HG03520 (cell line): ENCODE measurements around the gene TIE1.

Experiments
- ATAC-seq: cut with Tn5 transposase; IDR thresholded peaks from one replicate; pipeline ENCODE4 v1.9.1; 2021; ENCODE audit warnings: mild to moderate bottlenecking, moderate library complexity; ENCODE audit not compliant: unreplicated experiment

TIE1 gene

GRCh38 chr1:43292679-43293078 is 8.1 kb upstream of the TIE1 start:
- no peak for ATAC-seq

DNA sequence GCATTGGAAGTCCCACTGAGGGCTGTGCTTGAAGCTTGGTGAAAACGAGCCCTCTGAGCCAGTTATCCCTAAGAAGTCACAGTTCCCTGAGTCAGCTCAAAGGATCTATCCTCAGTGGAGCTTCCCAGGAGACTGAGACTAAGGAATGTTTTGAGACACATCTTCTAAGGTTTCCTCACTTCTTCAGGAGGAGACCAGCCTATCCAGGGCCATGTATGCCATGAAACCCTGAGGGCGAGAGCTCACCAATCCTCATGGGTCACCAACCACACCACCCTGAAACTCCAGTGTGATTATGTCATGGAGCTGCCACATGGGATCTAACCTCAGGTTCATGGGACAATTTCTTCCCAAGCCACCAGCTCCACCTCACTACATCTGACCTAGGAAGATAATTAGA is 7.6 kb upstream of the TIE1 start:
- ATAC-seq: no peak

GRCh38 chr1:43293896-43294760 is 6.7 kb upstream of the TIE1 start:
- ATAC-seq: no peak

DNA sequence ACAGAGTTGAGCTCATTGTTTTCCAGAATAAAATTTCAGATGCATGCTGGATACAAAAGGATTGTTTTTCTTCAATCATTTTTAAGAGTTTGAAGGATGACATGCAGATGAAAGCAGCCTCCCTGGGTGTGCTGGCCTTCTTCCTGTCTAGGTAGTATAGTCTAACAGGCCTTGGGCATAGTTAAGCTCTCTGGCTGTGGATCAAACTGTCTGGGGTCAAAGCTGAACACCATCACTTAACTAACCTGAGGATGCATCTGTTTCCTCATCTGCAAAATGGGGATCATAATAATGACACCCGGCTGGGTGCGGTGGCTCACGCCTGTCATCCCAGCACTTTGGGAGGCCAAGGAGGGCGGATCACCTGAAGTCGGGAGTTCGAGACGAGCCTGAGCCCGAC is 6.0 kb upstream of the TIE1 start:
- no peak for ATAC-seq

GRCh38 chr1:43296207-43296606 is 4.6 kb upstream of the TIE1 start:
- no peak for ATAC-seq

DNA sequence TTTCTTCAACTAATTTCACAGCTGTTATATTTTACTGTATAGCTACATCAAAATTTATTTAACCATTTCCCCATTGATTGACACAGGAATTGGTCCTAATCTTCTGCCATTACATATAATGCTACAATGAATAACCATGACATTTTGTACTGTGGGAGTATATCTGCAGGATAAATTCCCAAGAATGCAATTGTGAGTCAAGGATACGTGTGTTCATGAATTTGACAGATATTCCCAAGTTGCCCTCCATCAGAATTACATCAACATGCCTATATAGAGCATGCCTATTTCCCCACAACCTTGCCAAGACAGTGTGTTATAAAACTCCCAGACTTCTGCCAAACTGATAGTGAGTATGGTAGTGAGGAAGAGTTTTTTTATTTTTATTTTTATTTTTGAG is 2.7 kb upstream of the TIE1 start:
- ATAC-seq: no peak

- no peak for ATAC-seq
These were observed 1.7 kb upstream of the TIE1 start for GRCh38 chr1:43299101-43299500.

GRCh38 chr1:43302201-43302600 is 1.4 kb downstream of the TIE1 start:
- ATAC-seq: no peak

DNA sequence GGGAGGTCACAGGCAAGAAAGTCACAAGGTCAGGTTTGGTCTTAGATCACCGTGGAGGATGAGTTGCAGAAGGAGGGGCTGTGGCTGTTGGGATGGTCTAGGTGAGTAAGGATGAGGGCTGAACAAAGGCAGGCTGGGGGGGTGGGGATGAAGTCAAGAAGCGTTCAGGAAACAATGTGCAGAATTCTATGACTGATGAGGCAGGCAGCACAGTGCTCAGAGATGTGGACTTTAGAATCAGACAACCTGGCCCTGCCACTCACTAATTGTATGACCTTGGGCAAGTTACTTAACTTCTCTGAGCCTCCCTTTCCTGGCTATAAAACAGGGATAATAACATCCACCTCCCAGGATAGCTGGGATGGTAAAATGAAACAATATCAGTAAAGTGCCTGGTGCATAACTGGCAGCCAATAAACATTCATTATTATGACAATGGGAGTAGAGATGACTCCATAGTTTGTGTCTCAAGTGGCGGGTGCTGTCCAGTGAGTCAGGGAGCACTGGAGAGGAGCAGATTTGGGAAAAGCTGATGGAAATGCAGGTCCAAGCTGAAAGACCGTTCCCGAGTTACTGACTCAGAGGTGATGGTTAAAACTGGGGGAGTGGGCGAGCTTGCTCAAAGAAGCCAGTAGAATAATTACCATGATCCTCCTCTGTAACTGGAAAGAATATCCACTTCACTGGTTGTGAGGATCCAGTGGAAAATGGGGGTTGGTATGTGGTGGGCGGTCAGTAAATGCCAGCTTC is 2.1 kb downstream of the TIE1 start:
- ATAC-seq: no peak

DNA sequence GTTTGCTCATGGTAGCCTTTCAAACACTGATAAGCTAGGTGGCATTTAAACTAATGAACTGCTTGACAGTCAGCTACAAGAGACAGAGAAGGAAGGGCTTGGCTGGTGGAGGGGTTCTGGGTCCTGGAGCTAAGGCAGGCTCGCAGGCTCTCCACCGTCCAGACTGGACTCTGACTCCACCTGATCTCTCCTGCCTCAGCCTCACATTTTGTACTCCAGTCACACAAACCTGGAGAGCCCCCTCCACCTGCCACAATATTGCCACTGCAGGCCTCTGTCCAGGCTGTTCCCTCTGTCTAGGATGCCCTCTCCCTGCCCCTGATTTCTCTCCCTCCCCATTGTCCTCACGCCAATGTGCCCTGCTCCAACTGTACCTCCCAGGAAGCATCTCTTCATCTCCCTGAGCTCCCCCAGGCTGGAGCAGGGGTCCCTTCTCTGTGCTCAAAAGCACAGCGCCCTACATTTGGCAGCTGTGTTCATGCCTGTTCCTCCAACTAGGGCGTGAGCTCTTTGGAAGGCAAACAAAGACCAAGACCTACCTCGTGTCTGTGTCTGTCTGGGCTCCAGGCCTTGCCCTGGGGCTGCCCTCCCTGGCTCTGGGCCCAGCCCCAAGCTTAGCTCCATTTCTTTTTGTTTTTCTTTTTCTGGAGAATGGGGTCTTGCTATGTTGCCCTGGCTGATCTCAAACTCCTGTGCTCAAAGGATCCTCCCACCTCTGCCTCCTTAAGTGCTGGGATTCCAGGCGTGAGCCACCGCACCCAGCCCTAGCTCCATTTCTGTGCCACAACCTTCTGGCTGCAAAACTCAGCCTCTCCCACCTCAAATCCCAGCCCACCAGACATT is 2.9 kb downstream of the TIE1 start:
- no peak for ATAC-seq

GRCh38 chr1:43304314-43304681 is 3.5 kb downstream of the TIE1 start:
- no peak for ATAC-seq

GRCh38 chr1:43304771-43305300 is 4.1 kb downstream of the TIE1 start:
- no peak for ATAC-seq

DNA sequence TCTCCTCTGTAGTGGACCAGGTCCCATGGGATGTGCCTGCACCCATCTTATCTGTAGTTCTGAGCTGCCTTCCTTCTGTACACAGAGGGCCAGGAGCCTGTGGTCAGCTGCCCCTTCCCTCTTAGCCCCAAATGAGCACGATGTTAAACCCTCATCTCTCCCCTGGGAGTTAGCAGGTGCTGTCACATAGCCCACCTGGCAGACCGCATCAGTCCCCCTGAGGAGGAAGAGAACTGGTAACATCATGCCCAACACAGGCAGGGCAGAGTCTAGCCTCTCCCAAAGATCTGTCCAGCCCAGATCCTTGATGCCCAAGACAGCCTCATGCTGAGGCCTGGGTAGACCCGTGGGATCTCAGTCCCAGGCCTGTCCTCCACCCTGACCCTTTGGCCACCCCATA is 4.7 kb downstream of the TIE1 start:
- ATAC-seq: no peak

DNA sequence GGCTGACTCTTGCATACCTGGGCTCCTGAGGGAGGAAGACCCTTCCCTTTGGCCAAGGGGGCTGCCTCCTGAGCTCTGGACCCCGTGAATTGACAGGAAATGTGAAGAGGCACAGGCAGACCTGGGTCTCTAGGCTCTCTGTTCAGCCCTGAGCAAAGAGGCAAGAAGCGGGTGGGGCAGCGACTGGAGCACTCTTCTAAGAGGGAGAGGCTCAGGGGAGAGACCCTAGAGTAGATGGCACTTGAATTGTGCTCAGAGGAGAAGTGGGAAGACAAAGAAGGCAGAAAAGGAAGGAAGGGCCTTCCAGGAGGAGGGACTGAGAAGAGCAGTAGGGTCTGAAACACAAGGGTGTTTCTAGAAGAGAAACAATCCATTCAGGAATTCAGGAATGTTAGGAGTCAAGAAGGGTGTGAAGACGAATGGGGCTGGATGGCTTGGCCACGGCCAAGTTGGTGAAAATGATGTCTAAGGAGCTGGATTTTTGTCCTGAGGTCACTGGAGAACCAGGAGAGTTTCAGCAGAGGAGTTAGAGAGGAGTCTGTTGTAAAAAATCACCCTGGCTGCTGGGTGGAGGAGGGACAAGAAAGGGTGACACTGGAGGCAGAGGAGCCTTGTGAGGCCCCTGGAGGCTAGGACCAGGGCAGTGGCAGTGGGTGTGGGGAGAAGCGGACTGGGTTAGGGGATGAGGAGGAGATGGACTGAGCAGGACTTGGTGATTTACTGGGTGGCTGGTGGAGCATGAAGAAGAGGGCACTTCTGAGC is 5.3 kb downstream of the TIE1 start:
- no peak for ATAC-seq

GRCh38 chr1:43306688-43307457 is 6.1 kb downstream of the TIE1 start:
- ATAC-seq: no peak

GRCh38 chr1:43307458-43308158 is 6.8 kb downstream of the TIE1 start:
- no peak for ATAC-seq

- no peak for ATAC-seq
These were observed 8.0 kb downstream of the TIE1 start for GRCh38 chr1:43308635-43309404.

GRCh38 chr1:43309405-43310025 is 8.7 kb downstream of the TIE1 start:
- ATAC-seq: no peak
